SK-N-SH treated with all-trans-retinoic acid at 6 μM for 48 hours (cell line): ENCODE data around the gene KRT72.

ENCODE experiments used
- CSDC2 ChIP-seq: fragments of 250-450 bp; sonication (Bioruptor Pico); IDR thresholded peaks from 2 replicates; pipeline ENCODE4 v1.5.0; 2020; ENCODE audit warnings: mild to moderate bottlenecking, moderate library complexity
- ISL1 ChIP-seq: fragments of 250-450 bp; sonication (Bioruptor Pico); IDR thresholded peaks from 2 replicates; pipeline ENCODE4 v2.1.2; 2022; ENCODE audit warnings: mild to moderate bottlenecking, moderate library complexity
- PATZ1 ChIP-seq: fragments of 250-450 bp; sonication (Bioruptor Pico); IDR thresholded peaks from 2 replicates; pipeline ENCODE4 v1.8.0; 2020; ENCODE audit warnings: mild to moderate bottlenecking, moderate library complexity, borderline replicate concordance
- POU6F1 ChIP-seq: fragments of 250-450 bp; sonication (Bioruptor Pico); IDR thresholded peaks from 2 replicates; pipeline ENCODE4 v1.8.0; 2021; ENCODE audit warnings: low read depth, mild to moderate bottlenecking, moderate library complexity, borderline replicate concordance
- TCF4 ChIP-seq: fragments of 250-450 bp; sonication (Bioruptor Pico); IDR thresholded peaks from 2 replicates; pipeline ENCODE4 v1.8.0; 2021; ENCODE audit warnings: mild to moderate bottlenecking, moderate library complexity, borderline replicate concordance
- ZC3H10 ChIP-seq: fragments of 250-450 bp; sonication (Bioruptor Pico); IDR thresholded peaks from 2 replicates; pipeline ENCODE4 v1.5.1; 2021; ENCODE audit warnings: mild to moderate bottlenecking, moderate library complexity
- ZFP3 ChIP-seq: fragments of 250-450 bp; sonication (Bioruptor Pico); IDR thresholded peaks from 2 replicates; pipeline ENCODE4 v1.5.0; 2020; ENCODE audit warnings: mild to moderate bottlenecking, moderate library complexity
- ZFP30 ChIP-seq: fragments of 450-650 bp; formaldehyde crosslinking; IDR thresholded peaks from 2 replicates; pipeline ENCODE4 v1.5.0; 2022; ENCODE audit warnings: mild to moderate bottlenecking, moderate library complexity

GRCh38 chr12:52646613-52647012 lies 45.4 kb upstream of the KRT72 start:
- TF ChIP-seq ISL1 (CRISPR knock-in tag) (no peak), ZC3H10 (CRISPR knock-in tag) (no peak), POU6F1 (CRISPR knock-in tag) (no peak), CSDC2 (CRISPR knock-in tag) (no peak), PATZ1 (no peak), TCF4 (CRISPR knock-in tag) (no peak), ZFP30 (CRISPR knock-in tag) (no peak), ZFP3 (CRISPR knock-in tag) (no peak)
